ENCODE data around the gene DSC2. TPM values are rescaled to one million over a fixed set of nuclear protein-coding genes. Genes with fewer than 3 reads are reported as not detected.

Gene DSC2
- total RNA-seq (2021; ENCODE audit: unreplicated experiment) (2.7 TPM), Bru-seq, nascent RNA (percentile 40 among the genes with signal in this experiment), BruChase-seq, experiment 1, labeled RNA remaining after a 2-hour chase (percentile 43 among the genes with signal in this experiment), BruChase-seq, experiment 2, labeled RNA remaining after a 6-hour chase (percentile 57 among the genes with signal in this experiment)
- 0.98 TPM for polyA plus RNA-seq (2012; ENCODE audit: insufficient read length)
- long read RNA-seq, full-length matches to known transcripts = 6 of 15 reads
- long read RNA-seq, partial matches to known transcripts = 9 of 15 reads
- long read RNA-seq, other reads (novel, unspliced or antisense) = 0 of 15 reads

DNA sequence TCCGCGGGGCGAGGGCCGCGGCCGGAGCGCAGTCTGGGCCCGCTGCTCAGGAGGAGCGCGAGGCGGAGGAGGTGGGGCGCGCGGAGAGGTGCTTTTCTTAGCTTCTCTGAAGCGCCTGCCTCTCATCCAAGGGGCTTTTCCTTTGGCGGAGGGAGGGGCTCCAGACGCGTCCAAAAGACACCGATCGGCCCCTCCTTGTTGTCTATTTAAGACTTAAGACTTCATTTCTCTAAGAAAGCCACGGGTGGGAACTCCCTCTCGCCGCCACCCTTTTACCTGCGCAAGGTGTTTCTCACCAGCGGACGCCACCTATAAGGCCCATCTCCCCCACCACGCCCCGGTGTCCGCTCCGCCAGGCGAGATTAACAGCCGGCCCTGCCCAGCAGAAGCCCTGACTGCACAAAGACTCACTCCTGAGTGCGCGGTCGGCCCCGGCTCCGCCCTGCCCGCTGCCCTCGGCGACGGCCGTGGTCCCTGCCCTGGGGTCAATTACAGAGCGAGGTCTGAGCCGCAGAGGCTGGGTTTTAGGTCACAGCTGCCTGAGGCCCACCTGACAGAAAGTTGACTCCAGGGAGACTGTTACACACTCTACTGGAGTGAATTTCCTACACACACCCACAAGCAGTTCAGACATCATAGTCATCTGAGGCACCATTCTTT lies at the start of gene DSC2:
DSC2 (minus strand) TSS at position 397 of the 660 bp plus-strand sequence. CDS start 450 bp downstream, outside the sequence.
- ATAC-seq (peak; percentile 37), DNase-seq (ENCODE audit: low read depth, low spot score) (no peak)
- ChIA-PET POLR2A (no interaction called here), CTCF (no interaction called here)
- intact Hi-C loops (cut with micrococcal nuclease; ENCODE audit: unreplicated experiment) = no loop called here
- peaks cover 2% of the 10 kb centered on the region; the same call in 1 of the 2 replicates for H3K27me3 ChIP-seq (ENCODE audit: control insufficient read depth, insufficient read depth, low read length)
- no TSS peak for BruUV-seq (replicated peaks)
- H3K4me3 ChIP-seq (ENCODE audit: low read depth in 2 of 2, low read length in 2 of 2) = peak within 1 kb of the TSS; percentile 37 to 44
- in situ Hi-C loops (cut with HindIII; ENCODE audit: low pct_unique_long_range_greater_than_20kb, low sequenced_read_pairs) = no loop called here
- TF ChIP-seq, protein P1, sequence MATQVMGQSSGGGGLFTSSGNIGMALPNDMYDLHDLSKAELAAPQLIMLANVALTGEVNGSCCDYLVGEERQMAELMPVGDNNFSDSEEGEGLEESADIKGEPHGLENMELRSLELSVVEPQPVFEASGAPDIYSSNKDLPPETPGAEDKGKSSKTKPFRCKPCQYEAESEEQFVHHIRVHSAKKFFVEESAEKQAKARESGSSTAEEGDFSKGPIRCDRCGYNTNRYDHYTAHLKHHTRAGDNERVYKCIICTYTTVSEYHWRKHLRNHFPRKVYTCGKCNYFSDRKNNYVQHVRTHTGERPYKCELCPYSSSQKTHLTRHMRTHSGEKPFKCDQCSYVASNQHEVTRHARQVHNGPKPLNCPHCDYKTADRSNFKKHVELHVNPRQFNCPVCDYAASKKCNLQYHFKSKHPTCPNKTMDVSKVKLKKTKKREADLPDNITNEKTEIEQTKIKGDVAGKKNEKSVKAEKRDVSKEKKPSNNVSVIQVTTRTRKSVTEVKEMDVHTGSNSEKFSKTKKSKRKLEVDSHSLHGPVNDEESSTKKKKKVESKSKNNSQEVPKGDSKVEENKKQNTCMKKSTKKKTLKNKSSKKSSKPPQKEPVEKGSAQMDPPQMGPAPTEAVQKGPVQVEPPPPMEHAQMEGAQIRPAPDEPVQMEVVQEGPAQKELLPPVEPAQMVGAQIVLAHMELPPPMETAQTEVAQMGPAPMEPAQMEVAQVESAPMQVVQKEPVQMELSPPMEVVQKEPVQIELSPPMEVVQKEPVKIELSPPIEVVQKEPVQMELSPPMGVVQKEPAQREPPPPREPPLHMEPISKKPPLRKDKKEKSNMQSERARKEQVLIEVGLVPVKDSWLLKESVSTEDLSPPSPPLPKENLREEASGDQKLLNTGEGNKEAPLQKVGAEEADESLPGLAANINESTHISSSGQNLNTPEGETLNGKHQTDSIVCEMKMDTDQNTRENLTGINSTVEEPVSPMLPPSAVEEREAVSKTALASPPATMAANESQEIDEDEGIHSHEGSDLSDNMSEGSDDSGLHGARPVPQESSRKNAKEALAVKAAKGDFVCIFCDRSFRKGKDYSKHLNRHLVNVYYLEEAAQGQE (IDR thresholded peaks at IDR 0.05; ENCODE audit: insufficient read depth in 1 of 2, low read depth in 2 of 2, low read length in 1 of 2) = no peak
- no peak for TF ChIP-seq TCF7L2 (IDR thresholded peaks at IDR 0.05; ENCODE audit: low read depth, low read length)
- H3K4me1 ChIP-seq (ENCODE audit: control insufficient read depth, insufficient read depth, low read length) = no peaks in the 10 kb centered on the region
- no peak within 1 kb of the TSS for H3K27ac ChIP-seq (ENCODE audit: low read length)
- no peaks in the 10 kb centered on the region for H3K9me3 ChIP-seq (ENCODE audit: control insufficient read depth, insufficient read depth, low read depth, low read length)
- no peaks in the 10 kb centered on the region; the same call in 1 of the 2 replicates for H3K36me3 ChIP-seq (ENCODE audit: control insufficient read depth, insufficient read depth, low read length)

DNA sequence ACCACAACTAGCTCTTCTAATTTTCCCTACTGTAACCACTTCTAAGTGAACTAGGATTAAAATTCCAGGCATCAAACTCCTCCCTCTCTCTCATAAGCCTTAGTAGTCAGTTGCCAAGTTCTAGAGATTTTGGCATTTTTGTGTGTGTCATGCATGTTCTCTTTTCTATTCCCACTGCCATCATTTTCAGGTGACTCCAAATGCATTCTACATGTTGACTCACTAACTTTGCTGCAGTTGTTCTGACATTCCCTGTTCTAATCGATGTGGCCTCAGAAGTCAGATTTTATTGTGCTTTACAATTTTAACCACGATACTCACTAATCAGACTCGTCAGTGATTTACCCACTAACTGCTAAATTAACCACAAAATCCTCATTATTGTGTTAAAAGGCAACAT lies 47.1 kb upstream of the DSC2 start:
- ChIA-PET CTCF (no interaction called here), POLR2A (no interaction called here)
- Histone ChIP-seq H3K27ac (ENCODE audit: low read length) (no peak overlapping the region), H3K27me3 (ENCODE audit: control insufficient read depth, insufficient read depth, low read length) (no peaks in the 10 kb centered on the region), H3K9me3 (ENCODE audit: control insufficient read depth, insufficient read depth, low read depth, low read length) (no peaks in the 10 kb centered on the region), H3K4me1 (ENCODE audit: control insufficient read depth, insufficient read depth, low read length) (no peaks in the 10 kb centered on the region), H3K4me3 (ENCODE audit: low read depth in 2 of 2, low read length in 2 of 2) (no peak overlapping the region), H3K36me3 (ENCODE audit: control insufficient read depth, insufficient read depth, low read length) (no peaks in the 10 kb centered on the region)
- DNase-seq (ENCODE audit: low read depth, low spot score) = no peak
- intact Hi-C loops (cut with micrococcal nuclease; ENCODE audit: unreplicated experiment) = no loop called here
- in situ Hi-C loops (cut with HindIII; ENCODE audit: low pct_unique_long_range_greater_than_20kb, low sequenced_read_pairs) = no loop called here
- no TSS peak for BruUV-seq (replicated peaks)
- TF ChIP-seq, protein P2, sequence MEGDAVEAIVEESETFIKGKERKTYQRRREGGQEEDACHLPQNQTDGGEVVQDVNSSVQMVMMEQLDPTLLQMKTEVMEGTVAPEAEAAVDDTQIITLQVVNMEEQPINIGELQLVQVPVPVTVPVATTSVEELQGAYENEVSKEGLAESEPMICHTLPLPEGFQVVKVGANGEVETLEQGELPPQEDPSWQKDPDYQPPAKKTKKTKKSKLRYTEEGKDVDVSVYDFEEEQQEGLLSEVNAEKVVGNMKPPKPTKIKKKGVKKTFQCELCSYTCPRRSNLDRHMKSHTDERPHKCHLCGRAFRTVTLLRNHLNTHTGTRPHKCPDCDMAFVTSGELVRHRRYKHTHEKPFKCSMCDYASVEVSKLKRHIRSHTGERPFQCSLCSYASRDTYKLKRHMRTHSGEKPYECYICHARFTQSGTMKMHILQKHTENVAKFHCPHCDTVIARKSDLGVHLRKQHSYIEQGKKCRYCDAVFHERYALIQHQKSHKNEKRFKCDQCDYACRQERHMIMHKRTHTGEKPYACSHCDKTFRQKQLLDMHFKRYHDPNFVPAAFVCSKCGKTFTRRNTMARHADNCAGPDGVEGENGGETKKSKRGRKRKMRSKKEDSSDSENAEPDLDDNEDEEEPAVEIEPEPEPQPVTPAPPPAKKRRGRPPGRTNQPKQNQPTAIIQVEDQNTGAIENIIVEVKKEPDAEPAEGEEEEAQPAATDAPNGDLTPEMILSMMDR (IDR thresholded peaks at IDR 0.05) = no peak
- TF ChIP-seq TCF7L2 (IDR thresholded peaks at IDR 0.05; ENCODE audit: low read depth, low read length) (no peak), SIN3A (IDR thresholded peaks at IDR 0.05; ENCODE audit: borderline replicate concordance, insufficient read depth, low read depth, low read length) (no peak), POLR2AphosphoS5 (IDR thresholded peaks at IDR 0.05; ENCODE audit: low read depth, low read length) (no peak)
- TF ChIP-seq, protein P1 (IDR thresholded peaks at IDR 0.05; ENCODE audit: insufficient read depth in 1 of 2, low read depth in 2 of 2, low read length in 1 of 2) = no peak
- ATAC-seq = no peak
